NCI-H1694 treated with DMSO at 0.1 percent for 48 hours (cell line): ENCODE data around the gene TMEM135.
"Not testable (repeated sequence)": the region's sequence is repeated elsewhere in the genome, so short reads cannot be mapped to it uniquely, and the experiment has no call there.

Source experiments
- DNase-seq: peaks from one replicate; lab custom pipeline; 2025; lab: John Stamatoyannopoulos, UW

Gene TMEM135

DNA sequence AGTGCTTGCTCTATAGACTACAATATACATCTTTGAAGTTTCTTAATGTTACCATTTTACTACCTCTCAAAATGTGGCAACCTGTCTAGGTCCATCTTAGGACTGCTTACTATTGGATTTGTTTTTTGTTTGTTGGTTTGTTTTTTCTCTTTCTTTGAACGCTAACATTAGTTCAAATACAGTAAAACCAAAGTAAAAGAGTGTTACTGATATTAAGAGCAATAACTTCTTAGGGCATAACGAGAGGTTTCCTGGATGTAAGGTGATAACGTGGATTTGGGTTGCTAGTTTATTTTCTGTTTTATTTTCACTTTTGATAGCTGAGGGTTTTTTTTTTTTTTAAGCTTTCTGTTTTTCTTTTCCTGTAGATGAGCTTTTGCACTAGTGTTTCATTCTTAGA lies 43.6 kb downstream of the TMEM135 start:
- DNase-seq, result no peak

DNA sequence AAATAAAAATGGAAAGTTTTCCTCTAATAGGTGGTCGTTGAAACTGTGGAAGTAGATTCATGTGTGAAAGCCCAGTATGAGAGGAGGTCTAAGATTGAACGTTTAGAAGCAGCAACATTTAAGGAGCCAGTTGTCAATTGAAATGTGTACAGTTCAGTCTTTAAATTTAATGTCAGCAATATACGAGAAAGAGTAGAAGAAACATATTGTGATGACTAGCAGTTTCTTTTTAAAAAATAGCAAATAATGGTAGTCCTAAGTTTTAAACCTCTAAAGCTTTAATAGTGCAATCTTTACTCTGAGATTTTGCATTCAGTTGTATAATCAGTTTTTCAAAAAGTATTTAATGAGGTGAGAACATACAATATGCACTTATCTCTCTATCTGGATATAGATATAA lies 44.9 kb downstream of the TMEM135 start:
- no peak for DNase-seq

DNA sequence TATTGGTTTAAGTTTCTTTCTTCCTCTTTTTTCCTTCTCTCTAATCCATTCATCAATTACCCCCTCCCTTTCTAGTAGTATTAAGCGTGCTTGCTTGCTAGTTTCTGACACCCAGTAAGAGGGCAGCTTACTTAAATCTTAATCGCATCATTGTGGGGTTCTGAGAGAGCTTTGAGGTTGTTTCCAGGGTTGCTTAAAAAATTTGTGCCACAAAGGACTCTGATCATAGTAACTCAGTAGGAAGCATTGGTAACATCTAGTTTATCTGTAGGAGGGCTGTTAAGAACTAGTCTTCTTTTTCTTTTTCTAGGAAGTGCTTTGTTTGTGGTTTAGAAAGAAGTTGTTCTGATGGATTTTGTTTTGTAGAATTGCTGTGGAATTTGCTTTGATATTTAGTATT lies 45.3 kb downstream of the TMEM135 start:
- DNase-seq, result no peak

DNA sequence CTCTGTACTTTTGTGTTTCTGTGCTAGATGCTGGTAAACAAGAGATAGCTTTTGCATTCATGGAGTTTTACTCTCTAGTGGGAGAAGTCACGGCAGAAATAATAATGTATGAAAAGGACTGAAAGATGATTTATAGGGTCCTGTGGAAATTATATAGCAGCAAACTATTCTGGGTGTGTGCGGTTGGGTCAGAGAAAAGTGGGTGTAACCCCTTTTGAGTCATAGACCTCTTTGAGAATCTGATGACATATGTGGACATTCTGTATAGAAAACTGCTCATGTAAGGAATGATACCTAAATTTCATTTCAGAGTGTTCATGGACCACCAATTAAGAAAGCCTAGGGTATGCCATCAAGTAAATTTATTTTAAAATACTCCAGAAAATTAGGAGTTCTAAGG lies 54.4 kb downstream of the TMEM135 start:
- DNase-seq, result no peak

DNA sequence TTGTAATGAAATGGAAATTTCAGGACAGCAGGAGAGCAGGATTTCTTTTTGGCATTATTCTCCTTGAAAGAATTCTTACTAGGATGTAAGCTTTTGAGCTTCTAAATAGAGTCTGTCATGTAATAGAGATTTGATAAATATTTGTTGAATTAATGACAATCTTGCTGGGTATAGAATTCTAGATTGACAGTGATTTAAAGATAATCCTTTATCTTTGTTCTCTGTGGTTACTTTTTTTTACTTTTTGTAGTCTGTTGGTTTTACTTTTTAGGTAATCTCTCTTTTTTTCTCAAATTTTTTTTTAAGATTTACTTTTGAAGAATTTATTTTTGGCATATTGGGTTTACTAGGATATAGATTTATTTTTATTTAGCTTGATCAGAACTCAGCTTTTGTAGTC lies 54.8 kb downstream of the TMEM135 start:
- no peak for DNase-seq

- DNase-seq, result peak; percentile 1
These were observed 59.8 kb downstream of the TMEM135 start for GRCh38 chr11:87097582-87097981.

GRCh38 chr11:87101956-87102580 lies 64.3 kb downstream of the TMEM135 start:
- no peak for DNase-seq

GRCh38 chr11:87105826-87106225 lies 68.1 kb downstream of the TMEM135 start:
- DNase-seq, result not testable (repeated sequence)

DNA sequence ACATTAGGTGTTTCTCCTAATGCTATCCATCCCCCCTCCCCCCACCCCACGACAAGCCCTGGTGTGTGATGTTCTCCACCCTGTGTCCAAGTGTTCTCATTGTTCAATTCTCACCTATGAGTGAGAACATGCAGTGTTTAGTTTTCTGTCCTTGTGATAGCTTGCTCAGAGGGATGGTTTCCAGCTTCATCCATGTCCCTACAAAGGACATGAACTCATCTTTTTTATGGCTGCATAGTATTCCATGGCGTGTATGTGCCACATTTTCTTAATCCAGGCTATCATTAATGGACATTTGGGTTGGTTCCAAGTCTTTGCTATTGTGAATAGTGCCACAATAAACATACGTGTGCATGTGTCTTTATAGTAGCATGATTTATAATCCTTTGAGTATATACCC lies 69.6 kb downstream of the TMEM135 start:
- not testable (repeated sequence) for DNase-seq

DNA sequence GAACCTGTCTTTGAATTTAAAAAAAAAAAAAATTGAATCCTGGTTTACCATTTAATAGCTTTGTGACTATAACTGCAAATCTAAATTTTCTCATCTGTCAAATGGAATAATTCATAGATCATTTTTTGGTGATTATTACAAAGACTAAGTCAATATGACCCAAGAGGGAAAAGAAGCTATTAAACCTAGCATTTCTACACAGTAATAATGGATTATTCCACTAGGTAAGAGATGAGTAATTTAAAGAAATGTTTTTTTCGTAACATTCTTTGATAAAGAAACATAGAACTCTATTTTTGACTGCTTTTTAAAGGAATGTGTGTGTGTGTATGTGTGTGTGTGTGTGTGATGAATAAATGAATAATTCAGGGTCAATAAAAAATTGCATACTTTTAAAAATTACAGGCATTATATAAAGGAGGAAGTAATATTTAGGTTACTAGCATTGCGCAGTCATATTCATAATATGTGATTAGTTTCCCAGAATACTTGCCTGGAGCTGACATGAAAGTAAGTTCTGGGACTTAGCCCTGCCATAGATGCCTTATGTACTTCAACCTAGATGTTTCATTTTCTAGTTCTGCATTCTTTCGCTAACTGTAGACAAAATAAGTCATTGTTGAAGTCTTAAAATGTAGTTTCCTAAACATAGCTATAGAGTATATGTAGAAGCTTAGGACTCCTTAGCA lies 72.9 kb downstream of the TMEM135 start:
- no peak for DNase-seq

GRCh38 chr11:87114093-87114492 lies 76.4 kb downstream of the TMEM135 start:
- no peak for DNase-seq

- no peak for DNase-seq
These were observed 78.5 kb downstream of the TMEM135 start for GRCh38 chr11:87116185-87116584.

DNA sequence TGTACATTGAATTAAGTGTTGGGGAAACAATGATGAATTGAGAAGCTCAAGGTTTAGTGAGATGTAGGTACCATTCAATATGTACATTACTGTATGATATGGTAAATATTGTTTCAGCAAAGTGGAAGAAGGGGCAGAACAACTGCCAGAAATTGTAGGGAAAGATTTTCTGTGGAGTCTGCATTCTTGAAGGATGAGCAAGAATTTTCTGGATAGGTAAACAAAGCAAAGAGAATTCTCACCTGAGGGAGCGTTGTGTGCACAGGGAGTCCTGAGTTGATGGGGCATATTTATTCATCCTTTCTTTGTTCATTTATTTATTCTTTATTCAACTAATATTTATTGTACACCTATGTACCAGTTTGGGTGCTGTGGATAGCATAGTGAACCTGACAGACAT lies 83.2 kb downstream of the TMEM135 start:
- no peak for DNase-seq

DNA sequence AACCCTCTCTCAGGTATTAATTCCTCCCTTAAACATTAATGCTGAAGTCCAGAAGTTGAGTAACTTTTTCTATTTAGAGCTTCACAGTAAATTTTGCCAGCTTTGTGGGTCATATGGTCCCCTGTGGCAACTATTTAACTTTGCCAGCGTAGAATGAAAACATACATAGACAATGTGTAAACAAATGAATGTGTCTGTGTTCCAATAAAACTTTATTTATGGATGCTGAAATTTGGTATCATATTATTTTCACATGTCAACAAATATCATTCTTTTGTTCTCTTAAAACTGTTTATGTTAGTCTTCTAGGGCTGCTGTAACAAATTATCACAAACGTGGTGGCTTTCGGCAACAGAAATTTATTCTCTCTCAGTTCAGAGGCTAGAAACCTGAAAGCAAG lies 85.1 kb downstream of the TMEM135 start:
- no peak for DNase-seq

DNA sequence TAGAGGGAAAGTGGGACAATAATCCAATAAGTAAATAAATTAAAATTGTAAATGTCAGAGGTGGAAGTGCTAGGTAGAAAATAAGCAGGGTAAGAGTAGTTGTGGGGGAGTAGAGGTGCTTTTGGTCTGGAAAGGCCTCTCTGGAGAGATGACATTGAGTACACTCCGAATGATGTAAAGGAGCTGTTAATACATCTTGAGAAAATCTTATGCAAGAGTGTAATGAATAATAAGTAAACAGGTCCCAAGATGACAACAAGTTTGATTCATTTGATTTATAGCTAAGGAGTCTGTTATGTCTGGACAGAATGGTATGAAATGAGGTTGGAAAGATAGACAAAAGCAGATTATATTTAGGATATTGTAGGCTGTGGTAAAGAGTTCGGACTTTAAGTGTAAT lies 87.5 kb downstream of the TMEM135 start:
- no peak for DNase-seq

- DNase-seq, result no peak
These were observed 89.4 kb downstream of the TMEM135 start for GRCh38 chr11:87127101-87127500.

- DNase-seq, result no peak
These were observed 90.6 kb downstream of the TMEM135 start for GRCh38 chr11:87128372-87128771.

GRCh38 chr11:87134524-87135106 lies 96.9 kb downstream of the TMEM135 start:
- no peak for DNase-seq

DNA sequence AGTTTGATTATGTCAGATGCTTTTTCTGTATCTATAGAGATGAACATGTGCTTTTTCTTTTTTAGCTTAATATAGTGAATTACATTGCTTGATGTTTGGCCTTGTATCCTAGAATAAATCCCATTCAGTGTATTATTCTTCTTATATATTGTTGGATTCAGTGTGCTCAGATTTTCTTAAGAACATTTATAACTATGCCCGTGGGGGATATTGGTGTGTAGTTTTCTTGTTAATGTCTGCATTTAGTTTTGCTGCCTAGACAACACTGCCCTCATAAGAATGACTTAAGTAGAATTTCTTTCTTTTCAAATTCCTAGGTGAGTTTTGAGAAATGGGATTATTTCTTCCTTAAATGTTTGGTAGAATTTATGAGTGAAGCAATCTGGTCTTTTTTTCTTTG lies 98.5 kb downstream of the TMEM135 start:
- DNase-seq, result no peak

DNA sequence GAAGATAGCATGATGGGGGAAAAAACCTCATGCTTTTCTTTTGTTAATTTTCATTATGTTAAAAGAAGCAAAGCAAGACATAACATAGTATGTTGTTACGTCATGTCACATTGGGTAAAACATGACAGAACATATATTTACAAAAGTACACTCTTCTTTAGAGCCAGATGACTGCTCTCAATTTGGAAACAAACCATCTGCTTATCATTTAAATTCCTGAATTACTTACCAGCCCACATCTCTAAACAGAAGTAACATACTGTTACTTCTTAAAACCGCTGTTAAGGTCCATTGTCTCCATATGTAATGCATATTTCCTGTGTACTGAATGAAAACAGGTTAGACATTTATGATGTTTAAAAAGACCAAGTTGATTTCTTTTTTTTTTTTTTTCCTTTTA lies 100.0 kb downstream of the TMEM135 start:
- DNase-seq, result no peak

GRCh38 chr11:87139475-87139874 lies 101.7 kb downstream of the TMEM135 start:
- DNase-seq, result no peak

- no peak for DNase-seq
These were observed 103.6 kb downstream of the TMEM135 start for GRCh38 chr11:87141322-87141721.

- DNase-seq, result no peak
These were observed 104.3 kb downstream of the TMEM135 start for GRCh38 chr11:87141980-87142514.
